ENCODE data around the gene RAB8A.

- TF ChIP-seq CTCF (IDR thresholded peaks at IDR 0.05): no peak
- TF ChIP-seq ZNF263 (CRISPR knock-in tag; IDR thresholded peaks at IDR 0.05; ENCODE audit: low read depth): no peak
- no peak for TF ChIP-seq ATF1 (CRISPR knock-in tag; IDR thresholded peaks at IDR 0.05)
- TF ChIP-seq NR3C1 (CRISPR knock-in tag; conservative IDR thresholded peaks at IDR 0.05; ENCODE audit: low read depth): no peak
- no peak for TF ChIP-seq IRF2 (CRISPR knock-in tag; IDR thresholded peaks at IDR 0.05; ENCODE audit: borderline replicate concordance, low read depth)
- no peak for TF ChIP-seq FOXP4 (CRISPR knock-in tag; IDR thresholded peaks at IDR 0.05)
Observed at GRCh38 chr19:16175954-16176353, 64.3 kb downstream of the RAB8A start.

All from WTC11 (cell line).